Middle frontal gyrus (tissue), 1 donor: ENCODE data around the gene GALNT2.

ENCODE experiments used
- DNase-seq: peaks from one replicate; pipeline ENCODE4 v3.0.0-alpha.2; 2015; ENCODE audit warnings: low spot score; ENCODE audit errors: extremely low spot score

GALNT2 gene

GRCh38 chr1:230128569-230129285 is 61.7 kb downstream of the GALNT2 start:
- no peak for DNase-seq

GRCh38 chr1:230129341-230129740 is 62.3 kb downstream of the GALNT2 start:
- DNase-seq, result no peak

DNA sequence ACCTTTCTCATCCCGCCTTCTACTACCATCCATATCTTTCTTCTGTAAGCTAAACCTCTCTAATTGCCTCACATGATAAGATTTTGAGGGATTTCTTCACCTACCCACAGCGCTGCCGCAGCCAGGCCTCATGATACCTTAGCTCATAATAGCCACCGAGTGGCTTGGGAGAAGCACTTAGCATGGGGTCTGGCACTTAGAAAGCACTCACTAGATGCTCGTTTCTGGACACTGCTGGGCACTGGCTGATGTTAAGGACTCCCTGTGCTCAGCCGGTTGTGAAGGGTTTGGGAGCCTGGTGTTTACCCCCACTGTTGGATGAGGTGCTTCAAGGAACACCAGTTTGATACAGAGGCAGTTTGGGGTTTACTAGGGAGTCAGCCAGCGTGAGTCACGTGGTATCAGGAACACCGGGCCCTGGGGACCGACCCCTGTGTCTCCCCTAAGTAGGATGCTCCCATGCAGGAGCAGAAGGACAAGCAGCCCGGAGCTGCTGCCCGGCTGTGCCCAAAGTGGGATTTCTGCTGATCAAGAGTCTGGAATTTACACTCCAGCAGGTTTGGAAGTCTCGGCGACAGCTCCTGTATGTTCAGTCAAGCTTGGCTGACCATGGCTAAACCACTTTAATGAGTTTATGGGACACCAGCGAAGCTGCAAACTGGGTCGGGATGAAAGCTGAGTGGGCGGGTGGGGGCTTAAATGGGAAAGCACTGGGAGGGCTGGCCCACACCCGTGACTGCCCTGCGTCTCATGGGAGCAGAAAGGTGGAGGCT is 63.3 kb downstream of the GALNT2 start:
- DNase-seq, result no peak

DNA sequence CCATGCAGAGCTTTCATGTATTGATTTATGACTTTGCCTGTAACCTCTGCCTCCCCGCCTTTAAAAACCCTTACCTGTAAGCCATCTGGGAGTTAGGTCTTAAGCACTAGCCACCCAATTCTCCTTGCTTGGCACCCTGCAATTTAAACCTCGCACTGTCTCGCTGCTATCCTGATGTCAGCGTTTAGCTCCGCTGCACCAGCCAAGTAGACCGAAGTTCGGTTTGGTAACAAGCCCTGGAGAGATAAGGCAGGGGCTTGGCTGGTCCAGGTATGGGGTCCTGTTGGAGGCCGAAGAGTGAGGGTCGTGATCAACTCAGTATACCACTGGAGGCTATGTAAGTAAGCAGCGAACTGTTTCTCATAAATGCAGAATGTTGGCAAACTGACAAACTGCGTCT is 64.4 kb downstream of the GALNT2 start:
- DNase-seq, result no peak

GRCh38 chr1:230132758-230133157 is 65.7 kb downstream of the GALNT2 start:
- no peak for DNase-seq

DNA sequence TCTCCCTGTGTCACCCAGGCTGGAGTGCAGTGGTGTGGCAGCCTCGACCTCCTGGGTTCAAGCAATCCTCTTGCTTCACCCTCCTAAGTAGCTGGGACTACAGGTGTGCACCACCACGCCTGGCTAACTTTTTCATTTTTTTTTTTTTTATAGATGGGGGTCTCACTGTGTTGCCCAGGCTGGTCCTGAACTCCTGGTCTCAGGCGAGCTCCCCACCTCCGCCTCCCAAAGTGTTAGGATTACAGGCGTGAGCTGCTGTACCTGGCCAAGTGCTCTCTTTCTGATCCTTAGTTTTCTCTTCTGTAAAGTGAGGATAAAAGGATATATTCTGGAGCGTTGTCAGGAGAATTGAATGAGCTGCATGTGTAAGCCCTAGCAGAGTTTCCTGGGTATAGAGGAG is 68.7 kb downstream of the GALNT2 start:
- no peak for DNase-seq

- DNase-seq, result no peak
These were observed 69.7 kb downstream of the GALNT2 start for GRCh38 chr1:230136453-230137336.

DNA sequence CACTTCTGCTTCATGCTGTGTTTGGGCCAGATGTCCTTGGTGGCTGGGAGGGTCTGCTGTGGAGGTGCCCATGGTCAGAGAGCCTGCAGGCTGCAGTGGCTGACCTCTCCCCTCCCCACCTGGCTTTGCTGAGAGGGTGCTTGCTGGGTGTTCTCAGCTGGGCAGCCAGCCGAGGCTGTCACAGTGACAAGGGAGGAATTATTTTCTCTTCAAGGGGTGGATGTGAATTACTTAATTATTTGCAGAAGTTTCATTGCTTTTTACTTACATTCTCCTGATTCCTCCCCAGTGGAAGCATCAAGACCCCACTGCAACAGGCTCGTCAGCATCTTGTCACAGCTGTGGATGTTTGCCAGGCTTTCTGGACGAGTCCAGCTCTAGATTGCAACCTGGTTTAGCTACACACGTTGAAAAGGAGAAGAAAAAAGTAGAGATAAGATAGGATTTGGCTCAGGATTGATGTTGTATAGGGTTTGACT is 70.3 kb downstream of the GALNT2 start:
- DNase-seq, result no peak

GRCh38 chr1:230138561-230139239 is 71.7 kb downstream of the GALNT2 start:
- no peak for DNase-seq

DNA sequence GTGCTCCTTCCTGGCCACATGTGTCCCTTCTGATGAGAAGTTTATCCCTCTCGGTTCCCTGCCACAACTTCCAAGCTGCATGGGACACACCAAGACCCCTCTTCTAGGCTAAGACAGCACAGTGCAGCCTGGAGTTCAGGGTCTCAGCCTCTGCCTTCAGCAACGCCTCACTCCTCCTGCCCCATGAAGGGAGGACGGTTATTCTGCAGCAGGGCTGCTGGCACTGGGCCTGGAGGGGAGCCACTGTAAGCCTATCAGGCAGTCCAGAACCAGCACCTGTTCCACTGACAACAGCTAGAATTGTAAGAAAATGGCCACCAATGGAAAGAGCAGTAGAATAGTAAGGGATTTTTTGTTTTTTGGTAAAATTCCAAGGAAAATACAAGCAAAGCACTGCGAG is 72.3 kb downstream of the GALNT2 start:
- DNase-seq, result no peak

DNA sequence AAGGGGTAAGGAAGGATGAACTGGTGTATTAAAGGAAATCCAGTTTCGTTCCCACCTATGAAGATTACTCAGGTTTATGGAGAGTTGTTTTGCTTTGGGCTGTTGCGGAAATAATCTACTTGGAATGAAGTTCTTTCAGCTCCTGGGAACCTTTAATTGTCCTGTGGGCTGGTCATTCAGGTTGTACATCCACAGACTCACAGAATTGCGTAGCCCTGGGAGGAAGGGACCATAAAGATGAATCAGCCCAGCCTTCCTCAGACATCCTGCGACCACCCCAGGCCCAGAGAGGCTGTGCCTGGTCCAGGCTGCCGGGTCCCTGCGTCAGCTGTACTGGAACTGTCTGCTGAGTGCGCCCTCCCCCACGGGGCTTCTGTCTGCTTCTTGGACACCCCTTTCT is 72.7 kb downstream of the GALNT2 start:
- DNase-seq, result no peak

- no peak for DNase-seq
These were observed 73.4 kb downstream of the GALNT2 start for GRCh38 chr1:230140221-230141020.

GRCh38 chr1:230141021-230141648 is 74.1 kb downstream of the GALNT2 start:
- no peak for DNase-seq

DNA sequence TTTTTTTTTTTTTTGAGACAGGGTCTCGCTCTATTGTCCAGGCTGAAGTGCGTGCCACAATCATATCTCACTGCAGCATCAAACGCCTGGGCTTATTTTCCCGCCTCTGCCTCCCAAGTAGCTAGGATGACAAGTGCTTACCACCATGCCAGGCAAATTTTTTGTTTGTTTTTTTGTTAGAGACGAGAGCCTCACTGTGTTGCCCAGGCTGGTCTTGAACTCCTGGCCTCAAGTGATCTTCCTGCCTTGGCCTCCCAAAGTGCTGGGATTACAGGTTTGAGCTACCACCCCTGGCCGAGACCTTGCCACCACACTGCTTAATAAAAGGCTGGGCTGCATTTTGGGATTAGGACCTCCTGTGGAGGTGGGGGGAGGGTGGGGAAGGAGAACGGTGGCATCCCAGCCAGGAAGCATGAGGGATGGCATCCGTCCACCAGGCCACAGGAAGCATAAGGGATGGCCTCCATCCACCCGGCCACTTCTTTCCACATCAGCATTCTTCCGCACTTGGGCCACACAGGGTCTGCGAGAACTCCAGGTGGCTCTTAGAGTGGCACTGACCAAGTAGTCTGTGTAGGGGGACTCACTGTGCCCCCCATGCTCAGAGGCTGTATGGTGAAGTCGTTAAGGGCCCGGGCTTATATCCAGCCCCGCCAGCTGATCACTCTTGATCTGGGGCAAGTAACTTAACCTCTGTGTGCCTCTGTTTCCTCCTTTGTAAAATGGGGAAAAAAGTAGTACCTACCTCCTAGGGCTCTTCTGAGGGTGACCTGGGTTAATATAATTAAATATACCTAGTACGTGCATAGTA is 75.0 kb downstream of the GALNT2 start:
- DNase-seq, result no peak

DNA sequence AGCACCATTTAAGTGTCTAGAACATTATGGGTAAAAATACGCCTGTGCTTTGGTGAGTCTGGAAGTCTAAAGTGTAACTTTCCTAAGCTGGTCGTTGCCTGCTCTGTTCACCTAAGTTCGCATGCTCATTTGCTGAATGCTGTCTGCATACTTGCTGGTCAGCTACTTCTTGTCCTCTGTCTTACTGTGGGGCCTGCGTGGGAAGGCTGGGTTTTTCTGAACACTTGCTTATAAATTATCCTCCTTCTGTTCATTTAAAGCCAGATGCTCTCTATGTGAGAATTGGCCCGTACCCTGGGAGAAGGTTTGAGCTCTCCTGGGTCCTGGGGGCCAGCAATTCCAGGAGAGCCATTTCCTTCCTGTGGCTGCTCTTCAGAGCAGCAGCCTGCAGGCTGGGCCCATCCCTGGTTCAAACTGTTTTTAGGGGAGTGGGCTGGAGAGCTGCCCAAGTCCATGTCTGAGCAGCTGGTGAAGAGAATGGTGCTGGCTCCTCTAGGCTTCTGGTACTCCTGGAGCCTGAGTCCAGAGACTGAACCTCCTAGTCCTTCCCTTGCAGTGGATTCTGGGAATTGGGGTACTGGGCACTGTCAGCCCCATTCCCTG is 75.7 kb downstream of the GALNT2 start:
- no peak for DNase-seq

- DNase-seq, result no peak
These were observed 76.5 kb downstream of the GALNT2 start for GRCh38 chr1:230143534-230143933.

GRCh38 chr1:230144010-230144614 is 77.1 kb downstream of the GALNT2 start:
- DNase-seq, result no peak
